ENCODE results near the gene VPS13C. TPM values are rescaled to one million over a fixed set of nuclear protein-coding genes. Genes with fewer than 3 reads are reported as not detected.

Gene VPS13C
- polyA plus RNA-seq, 2 donors, result 3.5 to 3.6 TPM

DNA sequence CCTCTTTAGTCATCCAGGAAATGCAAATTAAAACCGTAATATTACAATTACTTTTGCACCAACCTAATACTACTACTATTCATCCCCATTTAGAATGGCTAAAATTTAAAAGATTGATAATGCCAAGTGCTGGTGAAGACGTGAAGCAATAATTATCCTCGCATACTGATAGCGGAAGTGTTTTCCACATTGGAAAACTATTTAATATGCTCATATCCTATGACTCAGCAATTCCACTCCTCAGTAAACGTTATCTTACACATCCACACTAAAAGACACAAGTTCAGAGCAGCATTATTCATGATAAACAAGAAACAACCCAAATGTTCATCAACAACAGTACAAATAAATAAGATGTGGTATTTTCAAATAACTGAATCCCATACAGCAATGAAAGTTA is 70.6 kb downstream of the VPS13C start:
- Histone ChIP-seq H3K4me3 (ENCODE audit: low read depth in 1 of 2, low read length in 2 of 2) (no peak overlapping the region), H3K36me3 (ENCODE audit: control insufficient read depth in 2 of 2, insufficient read depth in 2 of 2, low read length in 1 of 2) (no peaks in the 10 kb centered on the region), H3K4me1 (ENCODE audit: control insufficient read depth in 2 of 2, insufficient read depth in 2 of 2, low read length in 1 of 2) (no peaks in the 10 kb centered on the region), H3K27me3 (ENCODE audit: control insufficient read depth in 1 of 2, insufficient read depth in 2 of 2, low read length in 2 of 2) (no peaks in the 10 kb centered on the region), H3K9me3 (ENCODE audit: control insufficient read depth in 2 of 2, insufficient read depth in 1 of 2, low read depth in 1 of 2, low read length in 1 of 2) (no peaks in the 10 kb centered on the region), H3K27ac (ENCODE audit: low read depth in 2 of 2, low read length in 1 of 2) (no peak overlapping the region)
- WGBS, 2 donors, result 74 to 81% methylated on average over 5 of the region's 5 CpGs

DNA sequence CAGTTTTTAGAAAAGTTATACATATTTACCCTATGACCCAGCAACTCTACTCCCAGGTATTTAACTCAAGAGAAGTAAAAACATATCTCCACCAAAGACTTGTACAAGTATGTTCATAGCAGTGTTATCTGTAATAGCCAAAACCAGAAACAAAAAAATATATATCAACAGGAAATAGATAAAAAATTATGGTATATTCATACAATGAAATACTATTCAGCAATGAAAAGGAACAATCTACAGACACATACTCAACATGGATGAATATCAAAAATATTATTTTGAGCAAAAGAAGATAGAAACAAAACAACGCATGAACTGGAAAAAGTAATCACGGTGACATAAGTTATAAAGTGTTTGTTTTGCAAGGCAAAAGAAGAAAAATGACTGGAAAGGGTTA is 72.4 kb downstream of the VPS13C start:
- no peaks in the 10 kb centered on the region for H3K4me1 ChIP-seq (ENCODE audit: control insufficient read depth in 2 of 2, insufficient read depth in 2 of 2, low read length in 1 of 2)
- no peaks in the 10 kb centered on the region for H3K27me3 ChIP-seq (ENCODE audit: control insufficient read depth in 1 of 2, insufficient read depth in 2 of 2, low read length in 2 of 2)
- no peak overlapping the region for H3K4me3 ChIP-seq (ENCODE audit: low read depth in 1 of 2, low read length in 2 of 2)
- H3K27ac ChIP-seq (ENCODE audit: low read depth in 2 of 2, low read length in 1 of 2), result no peak overlapping the region
- H3K9me3 ChIP-seq (ENCODE audit: control insufficient read depth in 2 of 2, insufficient read depth in 1 of 2, low read depth in 1 of 2, low read length in 1 of 2), result no peaks in the 10 kb centered on the region
- no peaks in the 10 kb centered on the region for H3K36me3 ChIP-seq (ENCODE audit: control insufficient read depth in 2 of 2, insufficient read depth in 2 of 2, low read length in 1 of 2)
- 97 to 100% methylated on average over 2 of the region's 2 CpGs for WGBS, 2 donors

DNA sequence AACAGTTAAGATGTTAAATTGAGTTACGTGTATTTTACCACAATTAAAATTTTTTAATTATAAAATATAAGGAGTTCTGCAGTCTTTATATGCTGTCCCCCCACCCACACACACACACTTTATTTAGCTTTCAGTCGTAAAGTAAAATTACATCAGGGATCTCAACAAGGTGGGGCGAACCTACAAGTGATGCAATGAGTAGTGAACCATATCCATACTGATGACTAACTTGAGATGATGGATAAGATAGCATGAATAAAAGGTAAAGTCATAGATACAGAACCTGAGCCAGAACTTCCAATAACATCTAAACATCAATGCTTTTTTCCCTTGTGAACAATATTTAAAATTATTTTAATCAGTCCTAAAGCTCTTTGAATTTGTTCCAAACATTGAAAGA is 77.2 kb downstream of the VPS13C start:
- 85 to 92% methylated on average over 3 of the region's 3 CpGs for WGBS, 2 donors

DNA sequence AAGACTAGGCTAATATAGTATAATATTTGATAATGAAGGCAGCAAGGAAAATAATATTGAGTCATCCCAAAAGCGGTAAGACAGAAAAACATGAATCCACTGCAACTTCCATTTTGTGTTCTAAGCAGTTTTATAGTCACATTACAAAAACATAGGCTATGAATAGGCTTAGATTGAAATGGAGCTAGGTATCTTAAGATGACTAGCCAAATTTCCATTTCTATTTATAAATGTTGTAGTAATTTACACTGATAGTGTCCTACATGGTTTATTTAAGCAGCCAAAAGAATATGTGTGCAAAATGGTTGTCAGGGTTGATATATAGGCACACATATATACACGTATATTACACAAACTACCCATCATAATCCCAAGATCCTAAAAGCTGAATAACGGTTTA is 82.0 kb downstream of the VPS13C start:
- H3K4me3 ChIP-seq (ENCODE audit: low read depth in 1 of 2, low read length in 2 of 2), result no peak overlapping the region
- whole genome bisulfite sequencing, 2 donors, result 86 to 93% methylated on average over 3 of the region's 3 CpGs
- H3K9me3 ChIP-seq (ENCODE audit: control insufficient read depth in 2 of 2, insufficient read depth in 1 of 2, low read depth in 1 of 2, low read length in 1 of 2), result no peaks in the 10 kb centered on the region
- H3K27ac ChIP-seq (ENCODE audit: low read depth in 2 of 2, low read length in 1 of 2), result no peak overlapping the region
- H3K27me3 ChIP-seq (ENCODE audit: control insufficient read depth in 1 of 2, insufficient read depth in 2 of 2, low read length in 2 of 2), result no peaks in the 10 kb centered on the region
- no peaks in the 10 kb centered on the region for H3K4me1 ChIP-seq (ENCODE audit: control insufficient read depth in 2 of 2, insufficient read depth in 2 of 2, low read length in 1 of 2)
- H3K36me3 ChIP-seq (ENCODE audit: control insufficient read depth in 2 of 2, insufficient read depth in 2 of 2, low read length in 1 of 2), result no peaks in the 10 kb centered on the region

More for the DNA sequence above, 77.2 kb downstream of the VPS13C start:
- no peak overlapping the region for H3K4me3 ChIP-seq (ENCODE audit: low read depth in 1 of 2, low read length in 2 of 2)
- no peaks in the 10 kb centered on the region for H3K9me3 ChIP-seq (ENCODE audit: control insufficient read depth in 2 of 2, insufficient read depth in 1 of 2, low read depth in 1 of 2, low read length in 1 of 2)
- H3K4me1 ChIP-seq (ENCODE audit: control insufficient read depth in 2 of 2, insufficient read depth in 2 of 2, low read length in 1 of 2), result no peaks in the 10 kb centered on the region
- no peak overlapping the region for H3K27ac ChIP-seq (ENCODE audit: low read depth in 2 of 2, low read length in 1 of 2)
- no peaks in the 10 kb centered on the region for H3K27me3 ChIP-seq (ENCODE audit: control insufficient read depth in 1 of 2, insufficient read depth in 2 of 2, low read length in 2 of 2)
- no peaks in the 10 kb centered on the region for H3K36me3 ChIP-seq (ENCODE audit: control insufficient read depth in 2 of 2, insufficient read depth in 2 of 2, low read length in 1 of 2)

DNA sequence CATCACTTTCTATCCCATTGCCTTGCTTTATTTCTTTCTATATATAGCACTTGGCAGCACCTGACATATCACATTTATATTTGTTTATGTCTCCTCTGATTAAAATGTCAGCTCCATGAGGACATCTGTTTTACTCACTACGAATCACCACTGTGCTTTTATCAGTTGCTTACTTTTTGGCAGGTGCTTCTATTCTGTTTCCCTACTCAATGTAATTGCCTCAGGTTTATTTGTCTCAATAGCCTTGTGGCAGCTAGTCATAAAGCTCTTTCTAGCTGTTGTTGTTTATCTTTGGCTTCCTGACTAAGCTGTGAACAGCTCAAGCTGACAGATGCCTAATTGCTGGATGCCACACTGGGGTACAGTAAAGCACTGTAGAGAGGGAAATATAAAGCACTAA is 85.5 kb downstream of the VPS13C start:
- Histone ChIP-seq H3K36me3 (ENCODE audit: control insufficient read depth in 2 of 2, insufficient read depth in 2 of 2, low read length in 1 of 2) (no peaks in the 10 kb centered on the region), H3K4me3 (ENCODE audit: low read depth in 1 of 2, low read length in 2 of 2) (no peak overlapping the region), H3K27me3 (ENCODE audit: control insufficient read depth in 1 of 2, insufficient read depth in 2 of 2, low read length in 2 of 2) (no peaks in the 10 kb centered on the region), H3K9me3 (ENCODE audit: control insufficient read depth in 2 of 2, insufficient read depth in 1 of 2, low read depth in 1 of 2, low read length in 1 of 2) (no peaks in the 10 kb centered on the region), H3K27ac (ENCODE audit: low read depth in 2 of 2, low read length in 1 of 2) (no peak overlapping the region), H3K4me1 (ENCODE audit: control insufficient read depth in 2 of 2, insufficient read depth in 2 of 2, low read length in 1 of 2) (no peaks in the 10 kb centered on the region)
- WGBS, 2 donors, result 48 to 53% methylated on average over 1 of the region's 1 CpG

DNA sequence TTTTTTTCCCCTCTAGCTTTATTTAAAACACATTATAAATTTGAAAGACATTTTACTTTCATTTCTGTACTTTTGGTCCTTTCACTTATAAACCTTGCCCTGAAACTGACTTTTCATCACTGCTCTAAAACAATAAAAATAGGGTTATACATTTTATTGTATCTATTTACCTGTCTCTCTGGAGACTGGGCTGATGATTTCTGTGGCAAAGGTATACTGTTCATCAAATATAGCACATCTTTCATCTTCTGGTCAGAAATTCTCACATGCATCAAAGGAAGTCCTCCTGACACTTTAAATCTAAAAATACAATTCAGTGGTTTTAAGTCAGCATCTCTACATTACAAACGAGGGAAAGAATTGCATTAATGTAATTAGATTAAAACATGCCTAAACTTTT is 86.1 kb downstream of the VPS13C start:
- Histone ChIP-seq H3K4me1 (ENCODE audit: control insufficient read depth in 2 of 2, insufficient read depth in 2 of 2, low read length in 1 of 2) (no peaks in the 10 kb centered on the region), H3K27ac (ENCODE audit: low read depth in 2 of 2, low read length in 1 of 2) (no peak overlapping the region), H3K4me3 (ENCODE audit: low read depth in 1 of 2, low read length in 2 of 2) (no peak overlapping the region), H3K36me3 (ENCODE audit: control insufficient read depth in 2 of 2, insufficient read depth in 2 of 2, low read length in 1 of 2) (no peaks in the 10 kb centered on the region), H3K27me3 (ENCODE audit: control insufficient read depth in 1 of 2, insufficient read depth in 2 of 2, low read length in 2 of 2) (no peaks in the 10 kb centered on the region), H3K9me3 (ENCODE audit: control insufficient read depth in 2 of 2, insufficient read depth in 1 of 2, low read depth in 1 of 2, low read length in 1 of 2) (no peaks in the 10 kb centered on the region)
- 60 to 70% methylated on average over 1 of the region's 1 CpG for WGBS, 2 donors

DNA sequence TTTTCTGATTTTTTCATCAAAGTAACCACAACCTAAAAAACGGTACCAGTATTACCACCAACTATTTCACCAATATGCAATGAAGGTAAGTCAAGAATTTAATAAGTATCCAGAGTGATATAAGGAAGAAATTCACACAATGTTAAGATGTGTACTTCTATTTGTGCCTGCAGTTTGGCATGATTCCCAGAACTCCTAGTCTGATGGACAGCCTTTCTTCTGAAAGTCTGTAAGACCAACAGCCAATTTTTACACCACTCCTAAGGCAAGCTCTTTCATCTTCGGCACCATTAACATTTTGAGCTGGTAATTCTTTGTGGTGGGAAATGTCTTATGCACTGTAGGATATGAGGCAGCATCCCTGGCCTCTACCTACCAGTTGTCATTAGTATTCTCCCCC is 108.3 kb downstream of the VPS13C start:
- Histone ChIP-seq H3K27ac (ENCODE audit: low read depth in 2 of 2, low read length in 1 of 2) (no peak overlapping the region), H3K4me1 (ENCODE audit: control insufficient read depth in 2 of 2, insufficient read depth in 2 of 2, low read length in 1 of 2) (no peaks in the 10 kb centered on the region), H3K9me3 (ENCODE audit: control insufficient read depth in 2 of 2, insufficient read depth in 1 of 2, low read depth in 1 of 2, low read length in 1 of 2) (no peaks in the 10 kb centered on the region), H3K27me3 (ENCODE audit: control insufficient read depth in 1 of 2, insufficient read depth in 2 of 2, low read length in 2 of 2) (no peaks in the 10 kb centered on the region), H3K36me3 (ENCODE audit: control insufficient read depth in 2 of 2, insufficient read depth in 2 of 2, low read length in 1 of 2) (no peaks in the 10 kb centered on the region), H3K4me3 (ENCODE audit: low read depth in 1 of 2, low read length in 2 of 2) (no peak overlapping the region)
- 77 to 81% methylated on average over 2 of the region's 2 CpGs for WGBS, 2 donors

DNA sequence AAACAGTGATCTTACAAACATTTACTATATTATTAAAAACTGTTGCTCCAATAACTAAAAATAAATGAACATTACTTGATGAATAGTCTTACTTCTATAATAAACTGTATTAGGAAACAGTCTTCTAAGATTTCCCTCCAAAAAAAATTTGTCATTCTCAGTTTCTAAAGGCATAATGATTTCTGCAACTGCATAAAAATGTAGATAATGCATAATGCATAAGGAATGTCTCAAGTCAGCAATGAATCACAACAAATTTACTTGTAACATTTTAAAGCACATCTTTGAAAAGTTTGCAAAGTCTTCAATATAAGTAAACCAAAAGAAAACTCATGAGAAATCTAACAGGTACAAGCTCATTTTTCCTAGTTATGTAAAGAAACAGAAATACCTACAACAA is 113.5 kb downstream of the VPS13C start:
- no peaks in the 10 kb centered on the region for H3K4me1 ChIP-seq (ENCODE audit: control insufficient read depth in 2 of 2, insufficient read depth in 2 of 2, low read length in 1 of 2)
- H3K27ac ChIP-seq (ENCODE audit: low read depth in 2 of 2, low read length in 1 of 2), result no peak overlapping the region
- H3K27me3 ChIP-seq (ENCODE audit: control insufficient read depth in 1 of 2, insufficient read depth in 2 of 2, low read length in 2 of 2), result no peaks in the 10 kb centered on the region
- no peaks in the 10 kb centered on the region for H3K9me3 ChIP-seq (ENCODE audit: control insufficient read depth in 2 of 2, insufficient read depth in 1 of 2, low read depth in 1 of 2, low read length in 1 of 2)
- H3K36me3 ChIP-seq (ENCODE audit: control insufficient read depth in 2 of 2, insufficient read depth in 2 of 2, low read length in 1 of 2), result no peaks in the 10 kb centered on the region
- no peak overlapping the region for H3K4me3 ChIP-seq (ENCODE audit: low read depth in 1 of 2, low read length in 2 of 2)

DNA sequence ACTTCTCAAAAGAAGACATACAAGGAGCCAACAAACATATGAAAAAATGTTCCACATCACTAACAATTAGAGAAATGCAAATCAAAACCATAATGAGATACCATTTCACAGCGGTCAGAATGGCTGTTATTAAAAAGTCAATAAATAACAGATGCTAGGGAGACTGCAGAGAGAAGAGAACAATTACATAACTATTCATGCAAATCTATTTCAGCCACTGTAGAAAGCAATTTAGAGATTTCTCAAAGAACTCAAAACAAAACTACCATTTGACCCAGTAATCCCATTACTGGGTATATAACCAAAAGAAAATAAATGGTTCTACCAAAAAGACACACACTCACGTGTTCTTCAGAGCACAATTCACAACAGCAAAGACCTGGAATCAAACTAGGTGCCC is 116.3 kb downstream of the VPS13C start:
- H3K36me3 ChIP-seq (ENCODE audit: control insufficient read depth in 2 of 2, insufficient read depth in 2 of 2, low read length in 1 of 2), result no peaks in the 10 kb centered on the region

DNA sequence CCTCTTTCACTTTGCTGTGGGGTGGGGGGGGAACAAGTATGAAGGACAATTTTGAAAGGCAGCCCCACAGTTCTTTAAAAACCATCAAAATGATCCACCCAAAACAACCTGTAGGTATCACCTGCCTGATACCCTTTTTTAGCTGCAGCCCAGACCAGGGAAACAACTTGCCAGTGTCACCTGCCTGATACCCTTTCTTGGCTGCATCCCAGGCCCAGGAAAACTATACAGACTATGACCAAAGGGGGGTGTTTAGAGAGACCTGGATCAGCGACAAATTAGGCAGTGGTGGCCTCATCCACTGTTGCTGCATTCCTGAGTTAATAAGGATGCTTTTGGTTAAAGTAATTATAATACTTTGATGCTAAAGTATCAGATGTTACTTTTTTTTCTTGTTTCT is 122.0 kb downstream of the VPS13C start:
- peaks cover 0 to 2% of the 10 kb centered on the region in 2 donors for H3K36me3 ChIP-seq (ENCODE audit: control insufficient read depth in 2 of 2, insufficient read depth in 2 of 2, low read length in 1 of 2)
- H3K9me3 ChIP-seq (ENCODE audit: control insufficient read depth in 2 of 2, insufficient read depth in 1 of 2, low read depth in 1 of 2, low read length in 1 of 2), result no peaks in the 10 kb centered on the region
- H3K4me3 ChIP-seq (ENCODE audit: low read depth in 1 of 2, low read length in 2 of 2), result no peak overlapping the region
- H3K4me1 ChIP-seq (ENCODE audit: control insufficient read depth in 2 of 2, insufficient read depth in 2 of 2, low read length in 1 of 2), result no peaks in the 10 kb centered on the region
- 93 to 97% methylated on average over 1 of the region's 1 CpG for WGBS, 2 donors
- no peak overlapping the region for H3K27ac ChIP-seq (ENCODE audit: low read depth in 2 of 2, low read length in 1 of 2)
- no peaks in the 10 kb centered on the region for H3K27me3 ChIP-seq (ENCODE audit: control insufficient read depth in 1 of 2, insufficient read depth in 2 of 2, low read length in 2 of 2)

More for the DNA sequence above, 116.3 kb downstream of the VPS13C start:
- Histone ChIP-seq H3K27ac (ENCODE audit: low read depth in 2 of 2, low read length in 1 of 2) (no peak overlapping the region), H3K9me3 (ENCODE audit: control insufficient read depth in 2 of 2, insufficient read depth in 1 of 2, low read depth in 1 of 2, low read length in 1 of 2) (no peaks in the 10 kb centered on the region), H3K4me1 (ENCODE audit: control insufficient read depth in 2 of 2, insufficient read depth in 2 of 2, low read length in 1 of 2) (no peaks in the 10 kb centered on the region), H3K27me3 (ENCODE audit: control insufficient read depth in 1 of 2, insufficient read depth in 2 of 2, low read length in 2 of 2) (no peaks in the 10 kb centered on the region), H3K4me3 (ENCODE audit: low read depth in 1 of 2, low read length in 2 of 2) (no peak overlapping the region)
- 91 to 96% methylated on average over 2 of the region's 2 CpGs for WGBS, 2 donors
